OCI-LY7 (cell line): ENCODE data around the gene FLOT2.

ENCODE experiments used
- EZH2phosphoT487 ChIP-seq: fragments of 200-600 bp; sonication (generic); IDR thresholded peaks from 2 replicates; pipeline ENCODE4 v1.6.1; 2018; ENCODE audit warnings: low read depth, borderline replicate concordance, mild to moderate bottlenecking, mixed run types, antibody characterized with exemption, low read length, moderate library complexity, mixed read lengths
- TF ChIP-seq, protein P1 (sequence below): fragments of 200-600 bp; sonication (generic); conservative IDR thresholded peaks from 2 replicates; pipeline ENCODE4 v1.5.1; 2014; ENCODE audit warnings: mild to moderate bottlenecking, antibody characterized with exemption, low read length, moderate library complexity, mixed read lengths

GRCh38 chr17:28926786-28927185 is 29.3 kb upstream of the FLOT2 start:
- TF ChIP-seq, protein P1, sequence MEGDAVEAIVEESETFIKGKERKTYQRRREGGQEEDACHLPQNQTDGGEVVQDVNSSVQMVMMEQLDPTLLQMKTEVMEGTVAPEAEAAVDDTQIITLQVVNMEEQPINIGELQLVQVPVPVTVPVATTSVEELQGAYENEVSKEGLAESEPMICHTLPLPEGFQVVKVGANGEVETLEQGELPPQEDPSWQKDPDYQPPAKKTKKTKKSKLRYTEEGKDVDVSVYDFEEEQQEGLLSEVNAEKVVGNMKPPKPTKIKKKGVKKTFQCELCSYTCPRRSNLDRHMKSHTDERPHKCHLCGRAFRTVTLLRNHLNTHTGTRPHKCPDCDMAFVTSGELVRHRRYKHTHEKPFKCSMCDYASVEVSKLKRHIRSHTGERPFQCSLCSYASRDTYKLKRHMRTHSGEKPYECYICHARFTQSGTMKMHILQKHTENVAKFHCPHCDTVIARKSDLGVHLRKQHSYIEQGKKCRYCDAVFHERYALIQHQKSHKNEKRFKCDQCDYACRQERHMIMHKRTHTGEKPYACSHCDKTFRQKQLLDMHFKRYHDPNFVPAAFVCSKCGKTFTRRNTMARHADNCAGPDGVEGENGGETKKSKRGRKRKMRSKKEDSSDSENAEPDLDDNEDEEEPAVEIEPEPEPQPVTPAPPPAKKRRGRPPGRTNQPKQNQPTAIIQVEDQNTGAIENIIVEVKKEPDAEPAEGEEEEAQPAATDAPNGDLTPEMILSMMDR = no peak
- no peak for TF ChIP-seq EZH2phosphoT487
